ENCODE data around the gene SRC.

SRC gene

DNA sequence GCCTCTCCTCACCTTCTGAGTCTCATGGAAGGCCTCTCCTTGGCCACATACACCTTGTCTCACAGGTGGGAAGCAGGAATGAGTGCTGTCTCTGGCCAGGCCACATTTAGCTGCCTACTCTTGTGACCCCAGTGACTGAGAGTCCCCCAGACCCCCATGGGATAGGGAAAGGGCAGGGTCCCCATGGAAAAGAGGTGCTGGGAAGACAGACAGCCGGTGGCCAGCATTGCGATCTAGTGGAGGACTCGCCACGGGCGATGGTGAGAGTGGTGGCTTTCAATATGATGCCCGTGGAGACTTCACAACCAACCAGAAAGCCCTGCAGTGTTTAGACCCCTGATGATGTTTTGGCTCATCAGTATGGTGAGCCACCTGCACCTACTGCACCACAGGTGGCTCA, 36.6 kb upstream of the SRC start:
- H3F3A ChIP-seq (ENCODE audit: insufficient read depth), result no peaks in the 10 kb centered on the region
- no peaks in the 10 kb centered on the region for H3K9me2 ChIP-seq (replicated peaks; ENCODE audit: insufficient read depth, low read length)
- H3K4me3 ChIP-seq (ENCODE audit: insufficient read depth, low read length, poor library complexity, severe bottlenecking), result no peak overlapping the region
- TF ChIP-seq, protein P1, sequence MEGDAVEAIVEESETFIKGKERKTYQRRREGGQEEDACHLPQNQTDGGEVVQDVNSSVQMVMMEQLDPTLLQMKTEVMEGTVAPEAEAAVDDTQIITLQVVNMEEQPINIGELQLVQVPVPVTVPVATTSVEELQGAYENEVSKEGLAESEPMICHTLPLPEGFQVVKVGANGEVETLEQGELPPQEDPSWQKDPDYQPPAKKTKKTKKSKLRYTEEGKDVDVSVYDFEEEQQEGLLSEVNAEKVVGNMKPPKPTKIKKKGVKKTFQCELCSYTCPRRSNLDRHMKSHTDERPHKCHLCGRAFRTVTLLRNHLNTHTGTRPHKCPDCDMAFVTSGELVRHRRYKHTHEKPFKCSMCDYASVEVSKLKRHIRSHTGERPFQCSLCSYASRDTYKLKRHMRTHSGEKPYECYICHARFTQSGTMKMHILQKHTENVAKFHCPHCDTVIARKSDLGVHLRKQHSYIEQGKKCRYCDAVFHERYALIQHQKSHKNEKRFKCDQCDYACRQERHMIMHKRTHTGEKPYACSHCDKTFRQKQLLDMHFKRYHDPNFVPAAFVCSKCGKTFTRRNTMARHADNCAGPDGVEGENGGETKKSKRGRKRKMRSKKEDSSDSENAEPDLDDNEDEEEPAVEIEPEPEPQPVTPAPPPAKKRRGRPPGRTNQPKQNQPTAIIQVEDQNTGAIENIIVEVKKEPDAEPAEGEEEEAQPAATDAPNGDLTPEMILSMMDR (IDR thresholded peaks at IDR 0.05; ENCODE audit: insufficient read depth, low read length, poor library complexity, severe bottlenecking), result no peak
- TF ChIP-seq EZH2phosphoT487 (conservative IDR thresholded peaks at IDR 0.05; ENCODE audit: low read length), result no peak
- no peaks in the 10 kb centered on the region for H3K27me3 ChIP-seq (ENCODE audit: low read length)
- H3K36me3 ChIP-seq (ENCODE audit: low read length), result 0 out of 2 replicates have a peak, but pooled peaks cover 2% of the 10 kb centered on the region
- H3K9me3 ChIP-seq (ENCODE audit: insufficient read depth, low read length), result no peaks in the 10 kb centered on the region
- no peaks in the 10 kb centered on the region; the same call in 1 of the 2 replicates for H3K79me2 ChIP-seq (ENCODE audit: insufficient read depth, low read length)
- H2AFZ ChIP-seq (ENCODE audit: low read depth, low read length, severe bottlenecking), result no peak overlapping the region
- no peaks in the 10 kb centered on the region for H4K20me1 ChIP-seq (ENCODE audit: low read depth, low read length)
- no peak overlapping the region for H3K27ac ChIP-seq (ENCODE audit: low read depth, low read length)
- H3K4me2 ChIP-seq (ENCODE audit: low read depth, low read length, poor library complexity, severe bottlenecking), result no peak overlapping the region
- no peak overlapping the region for H3K9ac ChIP-seq (ENCODE audit: low read length)

DNA sequence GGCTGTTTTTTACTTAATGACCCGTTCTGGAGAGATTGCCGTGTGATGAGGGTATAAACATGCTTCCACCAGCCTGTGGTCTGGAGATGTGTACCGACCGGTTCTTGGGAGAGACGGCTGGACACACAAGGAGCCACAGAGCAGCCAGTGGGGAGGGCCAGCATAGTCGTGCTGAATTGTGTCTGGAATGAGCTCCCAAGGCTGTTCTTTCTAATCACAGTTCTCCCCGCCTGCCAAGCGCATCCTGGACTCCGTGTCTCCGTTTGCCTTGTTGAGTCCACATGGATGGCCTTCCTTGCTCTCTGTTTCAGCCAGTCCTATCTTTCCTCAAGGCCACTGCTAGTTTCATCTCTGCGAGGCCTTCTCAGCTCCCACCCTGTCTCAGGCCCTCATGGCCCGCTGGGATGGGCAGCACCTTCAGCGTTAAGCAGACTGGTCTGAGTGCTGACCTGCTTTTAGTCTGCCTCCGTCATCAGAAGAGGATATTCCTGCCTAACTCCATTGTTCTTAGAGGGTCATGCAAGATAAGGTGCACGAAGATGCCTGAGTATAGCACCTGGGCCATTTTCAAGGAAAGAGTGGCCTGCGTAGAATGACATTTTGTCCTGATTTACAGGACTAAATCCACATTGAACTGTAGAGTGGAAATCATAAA, 35.9 kb upstream of the SRC start:
- no peaks in the 10 kb centered on the region for H3K36me3 ChIP-seq (ENCODE audit: low read length)
- H3K79me2 ChIP-seq (ENCODE audit: insufficient read depth, low read length), result no peaks in the 10 kb centered on the region; the same call in 1 of the 2 replicates

DNA sequence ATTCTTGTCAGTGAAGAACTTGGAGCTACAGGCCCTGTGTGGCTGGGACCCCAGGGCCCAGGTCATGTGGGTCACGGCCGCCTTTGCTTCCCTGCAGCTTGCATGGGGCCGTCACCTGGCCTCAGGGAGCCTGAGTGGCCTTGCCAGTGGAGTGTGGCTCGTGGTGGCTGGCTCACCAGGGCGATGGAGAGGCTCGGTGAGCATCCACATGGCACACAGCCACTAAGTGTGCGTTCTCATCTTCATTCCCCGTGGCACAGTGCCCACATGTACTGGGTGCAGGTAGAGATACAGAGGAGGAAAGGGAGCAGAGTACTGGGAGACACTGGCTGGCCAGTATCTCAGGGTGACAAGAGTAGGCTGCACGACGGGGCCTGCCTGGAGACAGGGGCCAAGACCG, 35.0 kb upstream of the SRC start:
- Histone ChIP-seq H3F3A (ENCODE audit: insufficient read depth) (no peaks in the 10 kb centered on the region), H3K4me3 (ENCODE audit: insufficient read depth, low read length, poor library complexity, severe bottlenecking) (no peak overlapping the region), H3K27me3 (ENCODE audit: low read length) (no peaks in the 10 kb centered on the region), H3K9ac (ENCODE audit: low read length) (no peak overlapping the region), H3K27ac (ENCODE audit: low read depth, low read length) (no peak overlapping the region), H4K20me1 (ENCODE audit: low read depth, low read length) (no peaks in the 10 kb centered on the region), H3K9me3 (ENCODE audit: insufficient read depth, low read length) (no peaks in the 10 kb centered on the region), H3K9me2 (replicated peaks; ENCODE audit: insufficient read depth, low read length) (no peaks in the 10 kb centered on the region), H3K36me3 (ENCODE audit: low read length) (no peaks in the 10 kb centered on the region), H3K4me2 (ENCODE audit: low read depth, low read length, poor library complexity, severe bottlenecking) (no peak overlapping the region), H3K79me2 (ENCODE audit: insufficient read depth, low read length) (no peaks in the 10 kb centered on the region; the same call in 1 of the 2 replicates), H2AFZ (ENCODE audit: low read depth, low read length, severe bottlenecking) (no peak overlapping the region)
- TF ChIP-seq EZH2phosphoT487 (conservative IDR thresholded peaks at IDR 0.05; ENCODE audit: low read length), result no peak
- TF ChIP-seq, protein P1 (IDR thresholded peaks at IDR 0.05; ENCODE audit: insufficient read depth, low read length, poor library complexity, severe bottlenecking), result no peak

More for the DNA sequence above, 35.9 kb upstream of the SRC start:
- H3K9me3 ChIP-seq (ENCODE audit: insufficient read depth, low read length), result no peaks in the 10 kb centered on the region
- H3K4me3 ChIP-seq (ENCODE audit: insufficient read depth, low read length, poor library complexity, severe bottlenecking), result no peak overlapping the region
- no peaks in the 10 kb centered on the region for H4K20me1 ChIP-seq (ENCODE audit: low read depth, low read length)
- H3K9me2 ChIP-seq (replicated peaks; ENCODE audit: insufficient read depth, low read length), result no peaks in the 10 kb centered on the region
- no peaks in the 10 kb centered on the region for H3F3A ChIP-seq (ENCODE audit: insufficient read depth)
- no peak overlapping the region for H3K4me2 ChIP-seq (ENCODE audit: low read depth, low read length, poor library complexity, severe bottlenecking)
- H2AFZ ChIP-seq (ENCODE audit: low read depth, low read length, severe bottlenecking), result no peak overlapping the region
- no peak for TF ChIP-seq EZH2phosphoT487 (conservative IDR thresholded peaks at IDR 0.05; ENCODE audit: low read length)
- TF ChIP-seq, protein P1 (IDR thresholded peaks at IDR 0.05; ENCODE audit: insufficient read depth, low read length, poor library complexity, severe bottlenecking), result no peak
- no peak overlapping the region for H3K9ac ChIP-seq (ENCODE audit: low read length)
- H3K27ac ChIP-seq (ENCODE audit: low read depth, low read length), result no peak overlapping the region
- no peaks in the 10 kb centered on the region for H3K27me3 ChIP-seq (ENCODE audit: low read length)

Measured in SU-DHL-6 (cell line).